Omental fat pad (tissue), 4 donors: ENCODE results near the gene TIAL1. TPM values are rescaled to one million over a fixed set of nuclear protein-coding genes. Genes with fewer than 3 reads are reported as not detected.
A peak's percentile ranks its signal among the peaks of the same experiment; 100 is the strongest.

Source experiments
- ATAC-seq: fragments of 150-250 bp; one replicate; pipeline ENCODE4 v1.9.1; 2016; ENCODE audit warnings: mild to moderate bottlenecking, moderate library complexity; ENCODE audit not compliant: low FRiP score
- DNase-seq: peaks from one replicate; pipeline ENCODE4 v3.0.0-alpha.2; 2019; ENCODE audit warnings: low spot score
- CTCF ChIP-seq, 3 donors: fragments of 450-650 bp; IDR thresholded peaks; one replicate each; pipeline ENCODE4 v1.5.1; 2016 to 2017; ENCODE audit warnings: antibody characterized with exemption in 3 of 3, mild to moderate bottlenecking in 3 of 3, moderate library complexity in 2 of 3
- total RNA-seq, 4 donors: library from RNA; depleted of rRNA; stranded (reverse); fragments of >200 nt; gene quantifications; one replicate each; pipeline ENCODE4 v1.1.0, GENCODE V29; 2016

TIAL1 gene
- total RNA-seq, 4 donors from 2014 or later: 62.0 to 90.8 (median 65.9) TPM

- TF ChIP-seq CTCF (IDR thresholded peaks at IDR 0.05): no peak
- no peak for ATAC-seq
- DNase-seq: no peak
Measured at GRCh38 chr10:119598397-119598796, 1.6 kb upstream of the TIAL1 start.

- no peak for TF ChIP-seq CTCF (IDR thresholded peaks at IDR 0.05)
- no peak for DNase-seq
Measured at GRCh38 chr10:119597405-119598186, 832 bp upstream of the TIAL1 start.

GRCh38 chr10:119595676-119596515 lies 868 bp downstream of the TIAL1 start:
- peak; percentile 46 for DNase-seq
- peak; percentile 45 for ATAC-seq
- TF ChIP-seq CTCF (IDR thresholded peaks at IDR 0.05): no peak

More at GRCh38 chr10:119597405-119598186, 832 bp upstream of the TIAL1 start:
- ATAC-seq: no peak

- no peak for TF ChIP-seq CTCF (IDR thresholded peaks at IDR 0.05)
- ATAC-seq (no peak), DNase-seq (no peak)
Measured at GRCh38 chr10:119595134-119595675, 1.6 kb downstream of the TIAL1 start.

- no peak for TF ChIP-seq CTCF (IDR thresholded peaks at IDR 0.05)
- ATAC-seq: no peak
- no peak for DNase-seq
Measured at GRCh38 chr10:119588071-119588470, 8.7 kb downstream of the TIAL1 start.

- ATAC-seq: no peak
Measured at GRCh38 chr10:119578355-119578754, 18.4 kb downstream of the TIAL1 start.

More at GRCh38 chr10:119578355-119578754, 18.4 kb downstream of the TIAL1 start:
- TF ChIP-seq CTCF (IDR thresholded peaks at IDR 0.05): no peak
- DNase-seq: no peak
